Mucosa of rectum (tissue), 2 donors: ENCODE data around the gene NBEA.

Source experiments
- H3K27ac ChIP-seq, 2 donors: one replicate each; pipeline ENCODE4 v1.7.0; 2013; ENCODE audit warnings: inconsistent platforms in 2 of 2, low read depth in 2 of 2, low read length in 2 of 2
- H3K27me3 ChIP-seq, 2 donors: one replicate each; pipeline ENCODE4 v1.7.0; 2013; ENCODE audit warnings: low read length in 2 of 2; ENCODE audit not compliant: control insufficient read depth in 2 of 2, insufficient read depth in 2 of 2
- H3K36me3 ChIP-seq, 2 donors: one replicate each; pipeline ENCODE4 v1.7.0; 2013; ENCODE audit warnings: low read length in 2 of 2; ENCODE audit not compliant: control insufficient read depth in 2 of 2, insufficient read depth in 2 of 2
- H3K4me1 ChIP-seq, 2 donors: one replicate each; pipeline ENCODE4 v1.7.0; 2013; ENCODE audit warnings: low read length in 2 of 2, mild to moderate bottlenecking in 1 of 2; ENCODE audit not compliant: control insufficient read depth in 2 of 2, insufficient read depth in 2 of 2
- H3K4me3 ChIP-seq, 2 donors: one replicate each; pipeline ENCODE4 v1.7.0; 2013; ENCODE audit warnings: low read length in 2 of 2
- H3K9ac ChIP-seq, 2 donors: one replicate each; pipeline ENCODE4 v1.7.0; 2013; ENCODE audit warnings: low read length in 2 of 2, low read depth in 1 of 2, mild to moderate bottlenecking in 1 of 2
- H3K9me3 ChIP-seq, 2 donors: one replicate each; pipeline ENCODE4 v1.7.0; 2013; ENCODE audit warnings: low read length in 2 of 2; ENCODE audit not compliant: control insufficient read depth in 2 of 2
- donor health status: healthy.
- donor health status: Normal muscosa, but diverticular disease.

NBEA gene

DNA sequence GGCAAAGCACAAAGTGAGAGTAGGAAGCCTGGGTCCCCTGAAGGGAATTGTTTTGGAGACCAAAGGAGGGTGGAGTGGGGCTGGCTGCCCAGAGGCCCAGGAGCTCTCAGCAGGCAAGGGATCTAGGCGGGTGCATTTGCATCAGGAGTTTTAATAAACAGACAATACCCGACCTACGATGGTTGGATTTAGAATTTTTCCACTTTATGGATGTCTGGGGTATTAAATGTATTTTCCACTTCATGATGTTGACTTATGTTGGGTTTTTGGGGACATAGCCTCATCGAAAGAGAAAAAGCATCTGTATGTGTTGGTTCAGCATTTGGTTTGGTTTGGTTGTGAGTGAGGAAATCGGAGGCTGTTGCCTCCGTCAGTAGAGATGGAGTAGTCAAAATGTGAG is 739.6 kb downstream of the NBEA start:
- Histone ChIP-seq H3K27me3 (no peaks in the 10 kb centered on the region), H3K4me1 (no peaks in the 10 kb centered on the region), H3K36me3 (no peaks in the 10 kb centered on the region), H3K27ac (no peak overlapping the region), H3K4me3 (no peak overlapping the region), H3K9ac (no peak overlapping the region), H3K9me3 (no peaks in the 10 kb centered on the region)

GRCh38 chr13:35684432-35684831 is 742.4 kb downstream of the NBEA start:
- Histone ChIP-seq H3K4me3 (no peak overlapping the region), H3K9ac (no peak overlapping the region), H3K36me3 (no peaks in the 10 kb centered on the region), H3K27ac (no peak overlapping the region), H3K4me1 (no peaks in the 10 kb centered on the region), H3K9me3 (no peaks in the 10 kb centered on the region), H3K27me3 (no peaks in the 10 kb centered on the region)

GRCh38 chr13:35687336-35687735 is 745.3 kb downstream of the NBEA start:
- Histone ChIP-seq H3K9ac (no peak overlapping the region), H3K27ac (no peak overlapping the region), H3K4me3 (no peak overlapping the region), H3K4me1 (no peaks in the 10 kb centered on the region), H3K9me3 (no peaks in the 10 kb centered on the region), H3K27me3 (no peaks in the 10 kb centered on the region), H3K36me3 (no peaks in the 10 kb centered on the region)

GRCh38 chr13:35690581-35691207 is 748.6 kb downstream of the NBEA start:
- no peak overlapping the region for H3K9ac ChIP-seq
- H3K27ac ChIP-seq = no peak overlapping the region
- H3K27me3 ChIP-seq = no peaks in the 10 kb centered on the region
- H3K9me3 ChIP-seq = no peaks in the 10 kb centered on the region
- H3K36me3 ChIP-seq = no peaks in the 10 kb centered on the region
- H3K4me3 ChIP-seq = no peak overlapping the region
- H3K4me1 ChIP-seq = no peaks in the 10 kb centered on the region

GRCh38 chr13:35693134-35693784 is 751.2 kb downstream of the NBEA start:
- Histone ChIP-seq H3K27ac (no peak overlapping the region), H3K4me1 (no peaks in the 10 kb centered on the region), H3K36me3 (no peaks in the 10 kb centered on the region), H3K4me3 (no peak overlapping the region), H3K9ac (no peak overlapping the region), H3K9me3 (no peaks in the 10 kb centered on the region), H3K27me3 (no peaks in the 10 kb centered on the region)

DNA sequence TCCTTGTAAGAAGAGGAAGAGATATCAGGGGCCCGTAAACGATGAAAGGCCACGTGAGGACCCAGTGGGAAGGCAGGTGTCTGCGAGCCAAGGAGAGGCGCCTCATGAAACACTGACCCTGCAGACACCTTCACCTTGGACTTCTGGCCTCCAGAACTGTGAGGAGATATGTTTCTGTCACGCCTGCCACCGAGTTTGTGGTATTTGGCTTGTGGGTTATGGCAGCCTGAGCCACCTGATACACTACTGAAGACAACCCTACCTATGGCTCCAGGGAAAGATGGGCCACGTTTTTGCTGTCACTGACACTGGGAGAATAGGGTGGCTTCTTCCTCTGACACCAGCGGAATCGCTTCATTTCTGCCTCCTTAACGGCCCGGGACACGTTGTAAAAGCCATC is 752.0 kb downstream of the NBEA start:
- no peak overlapping the region for H3K9ac ChIP-seq
- H3K9me3 ChIP-seq = no peaks in the 10 kb centered on the region
- H3K27me3 ChIP-seq = no peaks in the 10 kb centered on the region
- no peak overlapping the region for H3K27ac ChIP-seq
- H3K4me3 ChIP-seq = no peak overlapping the region
- H3K4me1 ChIP-seq = no peaks in the 10 kb centered on the region
- H3K36me3 ChIP-seq = no peaks in the 10 kb centered on the region

GRCh38 chr13:35694549-35695447 is 752.7 kb downstream of the NBEA start:
- Histone ChIP-seq H3K4me3 (no peak overlapping the region), H3K27me3 (no peaks in the 10 kb centered on the region), H3K9me3 (no peaks in the 10 kb centered on the region), H3K36me3 (no peaks in the 10 kb centered on the region), H3K4me1 (no peaks in the 10 kb centered on the region), H3K9ac (no peak overlapping the region), H3K27ac (no peak overlapping the region)

DNA sequence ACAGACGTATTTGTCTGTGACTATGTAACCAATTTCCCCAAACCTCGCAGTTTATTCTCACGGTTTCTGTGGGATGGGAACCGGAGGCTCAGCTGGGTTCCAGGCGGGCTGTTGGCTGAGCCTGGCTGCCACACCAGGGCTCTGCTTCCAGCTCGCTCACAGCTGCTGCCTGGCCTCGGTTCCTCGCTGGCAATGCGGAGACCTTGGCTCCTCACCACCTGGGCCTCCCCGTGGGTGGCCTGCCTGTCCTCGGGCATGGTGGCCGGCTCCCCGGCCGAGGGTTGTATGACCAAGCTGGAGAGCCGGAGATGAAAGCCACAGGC is 753.3 kb downstream of the NBEA start:
- Histone ChIP-seq H3K9ac (no peak overlapping the region), H3K27me3 (no peaks in the 10 kb centered on the region), H3K9me3 (no peaks in the 10 kb centered on the region), H3K36me3 (no peaks in the 10 kb centered on the region), H3K4me1 (no peaks in the 10 kb centered on the region), H3K4me3 (no peak overlapping the region), H3K27ac (no peak overlapping the region)

DNA sequence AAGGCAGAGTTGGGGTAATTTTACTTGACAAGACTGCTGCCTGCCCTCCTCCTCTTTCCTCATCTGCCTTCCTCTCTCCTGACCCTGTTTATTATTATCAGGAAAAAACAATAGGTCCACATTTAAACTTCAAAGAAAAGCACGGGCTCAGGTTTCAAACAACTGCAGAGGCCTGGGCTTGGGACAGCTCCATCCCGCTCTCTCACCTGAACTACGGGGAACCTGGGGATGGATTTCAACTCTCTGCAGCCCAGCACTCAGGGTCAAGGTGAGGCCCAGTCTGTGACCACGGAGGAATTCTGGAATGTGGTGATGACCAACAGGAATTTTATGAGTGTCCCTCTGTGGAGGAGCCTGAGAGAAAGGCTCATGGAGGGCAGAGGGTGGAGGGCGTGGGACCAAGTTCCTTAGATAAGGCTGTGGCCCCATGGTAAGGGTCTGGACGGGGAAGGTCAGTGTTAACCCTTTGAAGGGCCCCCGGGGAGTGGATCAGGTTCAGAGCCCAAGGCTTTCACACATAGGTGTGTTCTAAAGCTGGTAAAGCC is 755.2 kb downstream of the NBEA start:
- Histone ChIP-seq H3K4me1 (no peaks in the 10 kb centered on the region), H3K9ac (no peak overlapping the region), H3K9me3 (no peaks in the 10 kb centered on the region), H3K4me3 (no peak overlapping the region), H3K36me3 (no peaks in the 10 kb centered on the region), H3K27me3 (no peaks in the 10 kb centered on the region), H3K27ac (no peak overlapping the region)

DNA sequence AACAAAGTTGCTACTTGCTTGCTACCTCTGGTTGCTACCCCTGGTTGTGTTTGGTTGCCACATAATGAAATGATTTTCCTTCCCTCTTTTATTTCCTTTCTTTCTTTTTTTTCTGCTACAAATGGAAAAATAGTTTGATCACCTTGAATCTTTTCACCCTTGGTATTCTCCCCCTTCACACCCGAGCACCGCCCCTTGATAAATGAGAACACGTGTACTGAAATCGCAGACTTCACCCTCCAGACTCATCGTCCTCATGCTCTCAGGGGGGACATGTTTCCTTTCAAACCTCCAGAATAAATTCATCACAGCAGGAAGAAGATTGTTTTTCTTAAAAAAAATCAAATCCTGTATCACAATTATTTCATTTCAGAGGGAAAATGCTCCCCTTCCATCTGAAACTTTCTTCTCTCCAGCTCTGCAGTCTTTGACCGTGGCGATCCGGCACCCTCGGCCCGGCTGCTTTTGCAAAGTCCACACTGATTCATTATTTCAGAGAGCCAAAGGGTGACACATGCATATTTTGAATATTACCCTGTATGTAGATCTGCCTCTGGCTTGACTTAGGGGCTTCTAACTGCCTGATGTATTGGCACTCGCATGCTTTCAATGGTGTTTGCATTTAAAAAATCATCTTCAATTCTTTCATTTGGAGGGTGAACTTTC is 757.0 kb downstream of the NBEA start:
- no peaks in the 10 kb centered on the region for H3K36me3 ChIP-seq
- no peaks in the 10 kb centered on the region for H3K27me3 ChIP-seq
- H3K4me1 ChIP-seq = no peaks in the 10 kb centered on the region
- no peak overlapping the region for H3K9ac ChIP-seq
- H3K27ac ChIP-seq = no peak overlapping the region
- no peaks in the 10 kb centered on the region for H3K9me3 ChIP-seq
- H3K4me3 ChIP-seq = no peak overlapping the region
